Lung (tissue), 12 donors: ENCODE results near the gene TAF10. TPM values are rescaled to one million over a fixed set of nuclear protein-coding genes. Genes with fewer than 3 reads are reported as not detected.

Experiments used
- ATAC-seq: fragments of 200-7000 bp; cut with Tn5 transposase; one replicate; pipeline ENCODE4 v1.9.1; 2020; ENCODE audit warnings: moderate number of reproducible peaks; ENCODE audit not compliant: insufficient read depth, low FRiP score
- DNase-seq, 3 donors: peaks; one replicate each; pipeline ENCODE4 v3.0.0-alpha.2; 2013 to 2017
- H3K27ac ChIP-seq, 2 donors: one replicate each; pipeline ENCODE4 v1.5.1; 2013; ENCODE audit warnings: mild to moderate bottlenecking in 2 of 2, moderate library complexity in 2 of 2, control low read depth in 1 of 2, inconsistent platforms in 1 of 2, low read depth in 1 of 2, low read length in 1 of 2
- H3K27me3 ChIP-seq, 3 donors: one replicate each; pipeline ENCODE4 v1.5.1; 2013; ENCODE audit warnings: low read length in 2 of 3; ENCODE audit not compliant: control insufficient read depth in 3 of 3, insufficient read depth in 3 of 3
- H3K36me3 ChIP-seq, 4 donors: one replicate each; pipeline ENCODE4 v1.5.1; 2013; ENCODE audit warnings: low read length in 4 of 4, mild to moderate bottlenecking in 1 of 4, moderate library complexity in 1 of 4; ENCODE audit not compliant: control insufficient read depth in 4 of 4, insufficient read depth in 4 of 4
- H3K4me1 ChIP-seq, 5 donors: one replicate each; pipeline ENCODE4 v1.5.1; 2013; ENCODE audit warnings: low read length in 5 of 5, mild to moderate bottlenecking in 2 of 5, moderate library complexity in 1 of 5; ENCODE audit not compliant: control insufficient read depth in 5 of 5, insufficient read depth in 5 of 5
- H3K4me3 ChIP-seq: one replicate; pipeline ENCODE4 v1.5.1; 2013; ENCODE audit warnings: mild to moderate bottlenecking, control low read depth, moderate library complexity
- H3K9ac ChIP-seq, 2 donors: one replicate each; pipeline ENCODE4 v1.5.1; 2013; ENCODE audit warnings: low read length in 2 of 2, control low read depth in 1 of 2; ENCODE audit not compliant: insufficient read depth in 1 of 2
- H3K9me3 ChIP-seq, 4 donors: one replicate each; pipeline ENCODE4 v1.5.1; 2013; ENCODE audit warnings: low read length in 3 of 4, mild to moderate bottlenecking in 1 of 4, moderate library complexity in 1 of 4; ENCODE audit not compliant: control insufficient read depth in 4 of 4, insufficient read depth in 3 of 4
- WGBS, 2 donors: extraction: QIAGEN DNeasy Blood & Tissue Kit; methylation state at CpG; one replicate each; pipeline ENCODE4 v1.1.7; 2013; 5-methylcytosine and 5-hydroxymethylcytosine counted together
- polyA plus RNA-seq, 2 donors: library from polyadenylated mRNA; stranded (reverse); fragments of 200-250 nt; gene quantifications; one replicate each; pipeline ENCODE4 v1.2.1, GENCODE V29; 2013
- total RNA-seq, 2 donors: library from RNA; depleted of rRNA in 1 of 2; stranded (reverse); fragments of >200 nt in 1 of 2; gene quantifications; one replicate each; pipeline ENCODE4 v1.2.1, GENCODE V29; 2014 to 2021
- TF ChIP-seq, protein P1 (sequence below): IDR thresholded peaks from 2 replicates; pipeline ENCODE4 v1.5.1; 2012; ENCODE audit warnings: mild to moderate bottlenecking; ENCODE audit errors: control extremely low read depth, extremely low read depth
- donor health status: control.
- donor health status: control.
- donor health status: Bipolar disorder and iron deficiency.
- donor health status: healthy.
- donor health status: DM: yes; HTN: yes; CAD: no.

Gene TAF10
- total and polyA plus RNA-seq, 4 donors: 23.9 to 149 (median 117) TPM

DNA sequence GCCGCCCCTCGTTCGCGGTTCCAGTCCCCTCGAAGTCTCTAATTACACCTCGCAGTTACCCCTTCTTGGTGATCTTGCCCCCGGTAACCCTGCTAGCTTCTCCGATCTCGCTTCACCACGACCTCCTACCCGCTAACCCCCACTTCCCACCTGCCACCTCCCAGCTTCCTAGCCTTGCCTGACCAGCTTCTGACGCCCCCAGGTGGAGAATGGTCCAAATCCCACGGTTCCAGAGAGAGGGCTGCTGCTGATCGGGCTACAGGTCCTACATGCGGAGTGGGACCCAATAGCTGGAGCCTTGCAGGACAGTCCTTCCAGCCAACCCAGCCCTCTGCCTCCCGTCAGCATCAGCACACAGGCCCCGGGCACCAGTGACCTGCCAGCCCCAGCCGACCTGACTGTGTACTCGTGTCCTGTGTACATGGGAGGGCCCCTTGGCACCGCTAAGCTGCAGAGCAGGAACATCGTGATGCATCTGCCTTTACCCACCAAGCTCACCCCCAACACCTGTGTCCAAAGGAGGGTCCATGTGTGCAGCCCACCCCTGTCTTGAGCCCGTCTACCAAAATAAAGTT, 40.5 kb downstream of the TAF10 start:
- 71 to 90% methylated on average over 22 of the region's 22 CpGs for WGBS, 2 donors
- H3K9ac ChIP-seq: no peak overlapping the region
- ATAC-seq (no peak), DNase-seq (no peak)
- H3K4me1 ChIP-seq: peaks cover 4 to 24% (median 7%) of the 10 kb centered on the region in 5 donors
- H3K9me3 ChIP-seq: no peaks in the 10 kb centered on the region
- no peak overlapping the region for H3K4me3 ChIP-seq
- H3K27ac ChIP-seq: no peak overlapping the region
- H3K36me3 ChIP-seq: peaks cover 0 to 1% (median 0%) of the 10 kb centered on the region in 4 donors
- TF ChIP-seq, protein P1, sequence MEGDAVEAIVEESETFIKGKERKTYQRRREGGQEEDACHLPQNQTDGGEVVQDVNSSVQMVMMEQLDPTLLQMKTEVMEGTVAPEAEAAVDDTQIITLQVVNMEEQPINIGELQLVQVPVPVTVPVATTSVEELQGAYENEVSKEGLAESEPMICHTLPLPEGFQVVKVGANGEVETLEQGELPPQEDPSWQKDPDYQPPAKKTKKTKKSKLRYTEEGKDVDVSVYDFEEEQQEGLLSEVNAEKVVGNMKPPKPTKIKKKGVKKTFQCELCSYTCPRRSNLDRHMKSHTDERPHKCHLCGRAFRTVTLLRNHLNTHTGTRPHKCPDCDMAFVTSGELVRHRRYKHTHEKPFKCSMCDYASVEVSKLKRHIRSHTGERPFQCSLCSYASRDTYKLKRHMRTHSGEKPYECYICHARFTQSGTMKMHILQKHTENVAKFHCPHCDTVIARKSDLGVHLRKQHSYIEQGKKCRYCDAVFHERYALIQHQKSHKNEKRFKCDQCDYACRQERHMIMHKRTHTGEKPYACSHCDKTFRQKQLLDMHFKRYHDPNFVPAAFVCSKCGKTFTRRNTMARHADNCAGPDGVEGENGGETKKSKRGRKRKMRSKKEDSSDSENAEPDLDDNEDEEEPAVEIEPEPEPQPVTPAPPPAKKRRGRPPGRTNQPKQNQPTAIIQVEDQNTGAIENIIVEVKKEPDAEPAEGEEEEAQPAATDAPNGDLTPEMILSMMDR: no peak
- H3K27me3 ChIP-seq: peaks cover 0 to 5% (median 0%) of the 10 kb centered on the region in 3 donors

DNA sequence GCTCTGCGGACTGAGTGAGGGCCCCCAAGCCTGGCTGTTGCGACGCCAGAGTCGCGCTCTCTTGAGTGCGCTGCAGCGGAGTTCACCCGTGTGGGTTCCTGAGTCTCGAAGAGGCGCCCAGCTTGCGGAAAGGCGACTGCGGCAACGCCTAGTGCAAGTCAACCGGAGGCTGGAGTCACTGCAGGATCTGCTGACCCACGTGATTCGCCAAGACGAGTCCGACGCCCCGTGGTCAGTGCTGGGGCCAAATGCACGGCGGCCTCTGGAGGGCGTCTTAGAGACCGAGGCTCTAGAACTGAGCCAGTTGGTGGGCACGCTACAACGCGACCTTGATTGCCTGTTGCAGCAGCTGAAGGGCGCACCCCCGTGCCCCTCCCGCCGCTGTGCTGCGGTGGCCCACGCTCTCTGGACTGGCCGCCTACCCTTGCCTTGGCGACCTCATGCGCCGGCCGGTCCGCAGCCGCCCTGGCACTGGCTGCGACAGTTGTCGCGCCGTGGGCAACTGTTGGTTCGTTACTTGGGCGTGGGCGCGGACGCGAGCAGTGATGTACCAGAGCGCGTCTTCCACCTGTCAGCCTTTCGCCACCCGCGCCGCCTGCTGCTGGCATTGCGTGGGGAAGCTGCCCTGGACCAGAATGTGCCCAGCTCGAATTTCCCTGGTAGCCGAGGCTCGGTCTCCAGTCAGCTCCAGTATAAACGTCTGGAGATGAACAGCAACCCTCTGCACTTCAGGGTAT, 41.2 kb downstream of the TAF10 start:
- Histone ChIP-seq H3K4me1 (peaks cover 4 to 17% (median 7%) of the 10 kb centered on the region in 5 donors), H3K27me3 (peaks cover 0 to 5% (median 0%) of the 10 kb centered on the region in 3 donors), H3K36me3 (peaks cover 0 to 2% (median 0%) of the 10 kb centered on the region in 4 donors), H3K9me3 (no peaks in the 10 kb centered on the region), H3K4me3 (no peak overlapping the region), H3K9ac (no peak overlapping the region), H3K27ac (no peak overlapping the region)
- ATAC-seq: no peak
- DNase-seq: no peak
- TF ChIP-seq, protein P1: no peak
- WGBS, 2 donors: 72 to 90% methylated on average over 62 of the region's 62 CpGs

DNA sequence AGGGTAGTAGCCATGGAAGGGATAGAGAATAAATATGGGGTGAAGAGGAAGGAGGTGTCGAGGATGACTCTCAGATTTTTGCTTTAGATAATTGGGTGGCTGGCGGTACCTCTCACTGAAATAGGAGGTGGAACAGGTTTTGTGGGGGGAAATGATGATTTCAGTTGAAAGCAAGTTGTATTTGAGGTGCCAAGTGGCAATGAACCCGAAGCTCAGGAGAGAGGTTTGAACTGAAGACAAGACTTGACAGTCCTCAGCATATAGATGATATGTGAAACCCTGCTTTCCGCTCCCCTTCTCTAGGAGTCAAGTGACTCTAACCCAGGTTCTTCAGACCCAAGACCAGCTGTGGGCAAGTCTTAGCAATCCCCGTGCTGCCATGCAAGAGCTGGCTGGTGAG, 42.3 kb downstream of the TAF10 start:
- Histone ChIP-seq H3K4me3 (no peak overlapping the region), H3K9ac (no peak overlapping the region), H3K36me3 (peaks cover 0 to 2% (median 0%) of the 10 kb centered on the region in 4 donors), H3K27ac (no peak overlapping the region), H3K27me3 (peaks cover 0 to 5% (median 0%) of the 10 kb centered on the region in 3 donors), H3K9me3 (no peaks in the 10 kb centered on the region), H3K4me1 (peaks cover 4 to 11% (median 7%) of the 10 kb centered on the region in 5 donors)
- WGBS, 2 donors: 84 to 95% methylated on average over 5 of the region's 5 CpGs
- TF ChIP-seq, protein P1: no peak
- ATAC-seq: no peak
- DNase-seq: no peak
